ENCODE data around the gene TET1. TPM values are rescaled to one million over a fixed set of nuclear protein-coding genes. Genes with fewer than 3 reads are reported as not detected.
A peak's percentile ranks its signal among the peaks of the same experiment; 100 is the strongest.
"Not testable (repeated sequence)": the region's sequence is repeated elsewhere in the genome, so short reads cannot be mapped to it uniquely, and the experiment has no call there.

The TET1 gene
- polyA plus RNA-seq, 1 donor: 10.8 TPM

DNA sequence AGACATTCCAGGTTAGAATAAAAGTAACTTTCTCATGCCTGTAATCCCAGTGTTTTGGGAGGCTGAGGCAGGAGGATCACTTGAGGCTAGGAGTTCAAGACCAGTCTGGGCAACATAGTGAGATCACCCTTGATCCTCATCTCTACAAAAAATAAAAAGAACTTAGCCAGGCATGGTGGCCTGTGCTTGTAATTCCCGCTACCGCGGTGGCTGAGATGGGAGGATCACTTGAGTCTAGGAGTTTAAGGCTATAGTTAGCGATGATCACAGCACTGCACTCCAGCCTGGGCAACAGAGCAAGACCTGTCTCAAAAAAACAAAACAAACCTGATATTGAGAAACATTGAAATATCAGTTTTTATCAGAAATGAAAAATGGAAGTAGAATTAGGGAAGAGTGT is 4.6 kb downstream of the TET1 start:
- no peak for DNase-seq

- no peak for DNase-seq
Measured at GRCh38 chr10:68565658-68566057, 5.5 kb downstream of the TET1 start.

DNA sequence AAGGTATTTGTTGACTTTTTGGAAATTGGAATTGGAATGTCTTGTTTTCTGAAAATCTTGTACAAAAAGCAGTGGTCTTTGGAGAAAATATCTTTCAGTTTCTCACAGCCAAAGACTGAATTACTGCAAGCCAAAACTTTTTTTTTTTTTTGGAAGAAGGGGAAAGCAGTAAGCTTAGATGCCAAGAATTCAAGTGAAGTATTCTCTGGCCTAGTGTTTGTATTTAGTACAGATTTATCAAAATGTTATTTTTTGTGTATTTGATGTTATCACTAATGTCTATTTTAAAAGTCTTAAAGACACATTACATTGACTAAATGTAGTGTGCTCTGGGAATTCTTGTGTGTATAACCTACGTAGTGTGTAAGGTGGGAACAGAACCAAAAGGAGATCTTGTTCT is 6.2 kb downstream of the TET1 start:
- DNase-seq: peak; percentile 32

DNA sequence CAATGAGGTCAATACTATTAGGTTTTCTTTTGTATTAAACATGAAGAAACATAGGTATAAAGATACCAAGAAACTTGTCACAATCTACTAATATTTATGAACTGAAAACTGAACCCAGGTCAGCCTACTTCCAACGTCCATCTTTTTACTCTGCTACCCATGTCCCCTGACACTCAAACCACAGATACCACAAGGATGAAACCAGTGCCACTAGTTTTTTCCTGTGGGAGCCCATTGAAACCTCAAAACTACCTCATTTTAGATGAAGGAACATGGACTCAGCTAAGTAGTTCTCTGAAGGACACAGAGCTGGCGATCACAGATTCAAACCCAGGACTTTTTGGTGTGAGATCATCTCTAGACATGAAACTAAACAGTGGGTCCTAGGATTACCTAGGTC is 6.8 kb downstream of the TET1 start:
- DNase-seq: no peak

DNA sequence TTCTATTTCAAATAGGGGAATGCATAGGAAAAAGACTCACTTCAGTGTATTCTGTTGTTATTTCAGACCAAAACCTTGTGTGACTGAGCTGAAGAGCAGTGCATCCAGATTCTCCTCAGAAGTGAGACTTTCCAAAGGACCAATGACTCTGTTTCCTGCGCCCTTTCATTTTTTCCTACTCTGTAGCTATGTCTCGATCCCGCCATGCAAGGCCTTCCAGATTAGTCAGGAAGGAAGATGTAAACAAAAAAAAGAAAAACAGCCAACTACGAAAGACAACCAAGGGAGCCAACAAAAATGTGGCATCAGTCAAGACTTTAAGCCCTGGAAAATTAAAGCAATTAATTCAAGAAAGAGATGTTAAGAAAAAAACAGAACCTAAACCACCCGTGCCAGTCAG is 12.0 kb downstream of the TET1 start:
- no peak for DNase-seq

- DNase-seq: no peak
Measured at GRCh38 chr10:68574051-68574450, 13.9 kb downstream of the TET1 start.

DNA sequence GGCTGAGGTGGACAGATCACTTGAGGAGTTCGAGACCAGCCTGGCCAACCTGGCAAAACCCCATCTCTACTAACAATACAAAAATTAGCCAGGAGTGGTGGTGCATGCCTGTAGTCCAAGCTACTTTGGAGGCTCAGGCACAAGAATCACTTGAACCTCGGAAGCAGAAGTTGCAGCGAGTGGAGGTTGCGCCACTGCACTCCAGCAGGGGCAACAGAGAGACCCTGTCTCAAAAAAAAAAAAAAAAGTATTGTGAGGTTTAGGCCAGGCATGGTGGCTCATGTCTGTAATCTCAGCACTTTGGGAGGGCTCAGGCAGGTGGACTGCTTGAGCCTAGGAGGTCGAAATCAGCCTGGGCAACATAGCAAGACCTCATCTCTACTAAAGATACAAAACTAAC is 16.0 kb downstream of the TET1 start:
- DNase-seq: no peak

GRCh38 chr10:68578974-68579373 is 18.8 kb downstream of the TET1 start:
- no peak for DNase-seq

DNA sequence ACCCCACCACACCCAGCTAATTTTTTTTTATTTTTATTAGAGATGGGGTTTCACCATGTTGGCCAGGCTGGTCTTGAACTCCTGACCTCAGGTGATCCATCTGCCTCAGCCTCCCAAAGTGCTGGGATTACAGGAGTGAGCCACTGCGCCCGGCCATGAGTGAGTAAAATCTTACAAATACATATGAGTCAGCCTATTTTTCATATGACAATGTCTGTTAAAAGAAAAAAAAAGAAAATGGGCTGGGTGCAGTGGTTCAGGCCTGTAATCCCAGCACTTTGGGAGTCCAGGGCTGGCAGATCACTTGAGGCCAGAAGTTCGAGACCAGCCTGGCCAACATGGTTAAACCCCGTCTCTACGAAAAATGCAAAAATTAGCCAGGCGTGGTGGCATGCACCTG is 24.1 kb downstream of the TET1 start:
- not testable (repeated sequence) for DNase-seq

DNA sequence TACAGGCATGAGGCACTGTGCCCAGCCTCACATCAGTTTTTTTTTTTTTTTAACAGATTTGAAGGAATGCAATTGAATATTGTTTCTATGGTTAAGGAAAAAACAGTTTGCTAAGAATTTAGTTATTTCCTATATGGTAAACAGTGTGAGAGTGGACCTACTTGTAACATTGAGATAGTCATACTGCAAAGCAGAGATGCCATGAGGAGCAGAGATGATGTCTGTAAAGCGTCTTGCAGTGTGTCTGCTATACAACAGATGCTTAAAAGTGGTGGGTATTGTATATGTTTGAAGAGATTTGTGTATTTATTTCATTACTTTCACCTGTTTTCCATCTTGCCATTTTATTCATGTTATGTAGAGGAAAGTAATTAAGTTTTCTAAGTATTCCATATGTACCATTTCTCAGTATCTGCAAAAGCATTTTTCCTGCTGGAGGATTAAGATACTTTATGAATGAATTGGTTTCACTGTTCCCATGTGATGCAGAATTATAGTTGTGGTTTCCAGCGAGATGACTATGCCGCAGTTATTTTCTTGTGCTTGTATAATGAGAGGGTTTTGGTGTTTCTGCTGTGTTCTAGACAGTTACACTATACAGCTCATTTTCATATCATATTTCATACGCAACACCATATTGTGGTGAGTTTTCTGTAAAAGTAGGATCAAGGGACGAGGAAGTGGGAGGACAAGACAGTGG is 26.6 kb downstream of the TET1 start:
- DNase-seq: no peak

DNA sequence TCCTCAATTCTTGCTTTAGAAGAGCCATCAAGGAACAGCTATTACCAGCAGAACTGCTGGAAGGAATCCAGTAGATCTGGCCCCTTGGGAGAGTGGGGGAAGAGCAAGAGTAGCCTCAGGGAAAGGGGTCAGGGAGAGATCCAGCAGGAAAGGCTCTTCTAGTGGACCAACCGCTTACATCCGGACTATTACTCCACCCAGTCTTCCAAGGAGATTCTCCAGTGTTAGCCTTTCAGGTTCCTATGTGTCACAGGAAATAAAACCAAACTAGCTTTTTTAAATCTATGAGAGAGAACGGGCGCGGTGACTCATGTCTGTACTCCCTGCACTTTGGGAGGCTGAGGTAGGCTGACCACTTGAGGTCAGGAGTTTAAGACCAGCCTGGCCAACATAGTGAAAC is 34.3 kb downstream of the TET1 start:
- no peak for DNase-seq

- DNase-seq: no peak
Measured at GRCh38 chr10:68595513-68595912, 35.4 kb downstream of the TET1 start.

DNA sequence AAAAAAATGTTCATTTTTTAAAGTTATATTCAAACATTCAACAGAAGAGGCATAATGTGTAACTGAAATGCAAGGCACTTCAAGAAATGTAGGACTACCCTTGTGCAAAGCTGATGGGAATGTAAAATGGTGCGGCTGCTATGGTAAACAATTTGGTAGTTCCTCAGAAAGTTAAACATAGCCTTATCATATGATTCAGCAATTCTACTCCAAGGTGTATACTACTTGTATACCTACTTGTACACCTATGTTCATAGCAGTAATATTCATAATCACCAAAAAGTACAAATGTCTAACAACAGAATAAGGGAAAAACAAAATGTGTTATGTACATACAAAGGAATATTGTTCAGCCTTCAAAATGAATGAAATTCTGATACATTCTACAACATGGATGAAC is 37.3 kb downstream of the TET1 start:
- no peak for DNase-seq

- DNase-seq: peak; percentile 76
Measured at GRCh38 chr10:68598978-68599770, 39.0 kb downstream of the TET1 start.

- DNase-seq: no peak
Measured at GRCh38 chr10:68599771-68600040, 39.6 kb downstream of the TET1 start.

- DNase-seq: peak; percentile 79
Measured at GRCh38 chr10:68600041-68600778, 40.1 kb downstream of the TET1 start.

DNA sequence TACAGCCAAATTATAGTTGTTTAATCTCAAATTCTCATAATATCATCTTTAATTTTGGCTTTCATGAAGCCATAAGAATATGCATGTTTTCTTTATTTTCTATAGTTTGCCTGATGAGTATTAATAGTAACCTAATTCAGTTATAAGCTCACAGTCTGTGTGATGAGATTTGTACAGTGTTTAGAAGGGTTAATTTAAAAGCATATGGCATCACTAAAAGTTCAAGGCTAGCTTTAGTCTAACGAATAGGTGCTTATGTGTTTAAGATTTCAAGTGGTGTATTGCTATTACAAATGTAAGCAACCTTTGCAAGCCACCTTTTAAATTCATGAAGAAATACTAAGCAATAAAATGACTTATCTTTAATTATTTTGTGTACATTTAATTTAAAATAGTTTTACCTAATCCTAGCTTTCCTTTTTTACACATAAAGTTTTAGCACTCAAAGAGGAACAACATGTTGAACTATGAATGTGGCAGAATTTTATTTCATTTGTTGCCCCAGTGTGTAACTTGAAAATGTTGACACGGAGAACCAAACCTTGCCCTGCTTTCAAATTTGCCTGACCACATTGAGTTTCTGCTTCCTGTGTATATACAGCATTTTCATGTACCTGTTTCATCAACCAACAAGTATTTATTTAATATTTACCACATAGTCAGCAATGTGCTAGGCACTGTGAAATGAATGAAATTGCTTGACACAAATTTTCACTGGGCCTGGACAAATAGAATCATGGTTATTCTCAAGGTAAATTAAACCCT is 41.5 kb downstream of the TET1 start:
- no peak for DNase-seq

DNA sequence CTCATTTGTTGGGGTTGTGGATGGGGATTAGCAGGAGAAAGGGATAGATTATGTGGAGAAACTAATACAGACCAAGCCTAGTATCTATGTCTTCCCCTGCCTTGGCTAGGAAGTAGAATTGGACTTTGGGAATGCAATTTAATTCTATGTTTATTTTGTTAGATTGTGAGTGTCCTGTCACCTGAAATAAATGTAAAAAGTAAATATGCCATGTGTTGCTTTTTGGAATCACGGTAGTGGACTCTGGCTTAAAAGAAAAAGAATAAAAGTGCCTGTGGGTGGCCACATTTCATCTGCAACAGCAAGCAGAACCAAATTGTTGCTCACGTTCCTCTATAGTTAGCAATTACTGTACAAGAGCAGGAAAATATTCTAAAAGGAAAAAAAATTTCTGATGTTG is 42.3 kb downstream of the TET1 start:
- no peak for DNase-seq

- no peak for DNase-seq
Measured at GRCh38 chr10:68603766-68604165, 43.6 kb downstream of the TET1 start.

- DNase-seq: no peak
Measured at GRCh38 chr10:68604441-68604840, 44.3 kb downstream of the TET1 start.

DNA sequence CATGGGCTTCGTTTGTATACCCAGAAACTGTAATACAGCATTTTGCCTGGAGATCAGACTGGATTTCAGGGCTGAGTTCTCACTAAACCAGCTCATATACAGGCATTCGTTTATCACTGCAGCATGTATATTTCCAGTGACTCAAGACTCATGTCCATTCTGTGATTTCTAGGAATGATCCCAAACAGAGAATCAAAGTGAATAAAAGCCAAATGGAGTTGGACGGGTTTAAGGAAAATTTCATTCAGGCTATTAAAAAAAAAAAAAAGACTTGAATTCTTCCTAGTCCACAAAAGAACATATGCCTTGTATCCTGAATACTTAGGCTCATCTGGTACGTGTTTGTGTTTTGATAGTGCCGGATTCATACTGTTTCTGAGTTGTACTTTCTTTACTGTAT is 46.8 kb downstream of the TET1 start:
- DNase-seq: peak; percentile 79

DNA sequence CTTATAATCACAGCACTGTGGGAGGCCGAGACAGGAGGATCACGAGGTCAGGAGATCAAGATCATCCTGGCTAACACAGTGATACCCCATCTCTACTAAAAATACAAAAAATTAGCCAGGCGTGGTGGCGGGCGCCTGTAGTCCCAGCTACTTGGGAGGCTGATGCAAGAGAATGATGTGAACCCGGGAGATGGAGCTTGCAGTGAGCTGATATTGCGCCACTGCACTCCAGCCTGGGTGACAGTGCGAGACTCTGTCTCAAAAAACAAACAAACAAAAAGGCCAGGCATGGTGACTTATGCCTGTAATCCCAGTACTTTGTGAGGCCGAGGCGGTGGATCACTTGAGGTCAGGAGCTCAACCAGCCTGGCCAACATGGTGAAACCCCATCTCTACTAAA is 49.9 kb downstream of the TET1 start:
- DNase-seq: not testable (repeated sequence)

DNA sequence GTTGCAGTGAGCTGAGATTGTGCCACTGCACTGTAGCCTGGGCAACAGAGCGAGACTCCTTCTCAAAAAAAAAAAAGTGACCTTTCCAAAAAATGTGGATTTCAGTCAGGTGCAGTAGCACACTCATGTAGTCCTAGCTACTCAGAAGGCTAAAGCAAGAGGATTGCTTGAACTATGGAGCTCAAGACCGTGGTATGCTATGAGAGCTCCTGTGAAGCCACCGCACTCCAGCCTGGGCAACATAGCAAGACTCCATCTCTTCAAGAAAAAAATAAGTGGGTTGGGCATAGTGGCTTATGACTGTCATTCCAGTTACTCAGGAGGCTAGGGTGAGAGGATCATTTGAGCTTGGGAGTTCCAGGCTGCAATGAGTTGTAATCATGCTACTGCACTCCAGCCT is 51.1 kb downstream of the TET1 start:
- no peak for DNase-seq

All from hindlimb muscle (tissue), 1 donor.